Esophagus muscularis mucosa (tissue), 4 donors: ENCODE measurements around the gene FES. TPM values are rescaled to one million over a fixed set of nuclear protein-coding genes. Genes with fewer than 3 reads are reported as not detected.
A peak's percentile ranks its signal among the peaks of the same experiment; 100 is the strongest.

Experiments used
- DNase-seq: peaks from one replicate; pipeline ENCODE4 v3.0.0-alpha.2; 2017; ENCODE audit errors: extremely low spot score
- H3K27ac ChIP-seq, 4 donors: fragments of 200-600 bp; sonication (generic); replicated peaks in 1 of 4; 1 replicate in 3 of 4; 2 replicates in 1 of 4; pipeline ENCODE4 v1.5.1; 2016 to 2019; ENCODE audit warnings: mild to moderate bottlenecking in 1 of 4
- H3K27me3 ChIP-seq, 4 donors: fragments of 200-600 bp; sonication (generic); one replicate each; pipeline versions ENCODE4 v1.5.1 to v1.6.0; 2016 to 2019
- H3K36me3 ChIP-seq, 4 donors: fragments of 200-600 bp; sonication (generic); one replicate each; pipeline ENCODE4 v1.5.1; 2016 to 2019
- H3K4me1 ChIP-seq, 4 donors: fragments of 200-600 bp; sonication (generic); one replicate each; pipeline ENCODE4 v1.5.1; 2016 to 2019
- H3K4me3 ChIP-seq, 4 donors: fragments of 200-600 bp; sonication (generic); 1 replicate in 2 of 4; 2 replicates in 2 of 4; pipeline ENCODE4 v1.5.1; 2016 to 2019; ENCODE audit warnings: mild to moderate bottlenecking in 4 of 4, moderate library complexity in 1 of 4
- H3K9me3 ChIP-seq, 4 donors: fragments of 200-600 bp; sonication (generic); 1 replicate in 3 of 4; 2 replicates in 1 of 4; pipeline ENCODE4 v1.5.1; 2016 to 2019
- CTCF ChIP-seq, 3 experiments: fragments of 200-600 bp in 2 of 3; fragments of 450-650 bp in 1 of 3; sonication (generic) in 2 of 3; IDR thresholded peaks; one replicate each; pipeline ENCODE4 v1.5.1; 2017 to 2019; ENCODE audit warnings: antibody characterized with exemption in 3 of 3, mild to moderate bottlenecking in 2 of 3, moderate library complexity in 1 of 3
- EP300 ChIP-seq: sonication (generic); formaldehyde crosslinking; IDR thresholded peaks from one replicate; pipeline ENCODE4 v1.6.1; 2017; ENCODE audit warnings: antibody characterized with exemption
- POLR2A ChIP-seq: fragments of 450-650 bp; IDR thresholded peaks from one replicate; pipeline ENCODE4 v1.6.1; 2017; ENCODE audit warnings: antibody characterized with exemption, moderate library complexity, mild to moderate bottlenecking, low read depth
- POLR2AphosphoS5 ChIP-seq, 2 donors: sonication (generic); formaldehyde crosslinking; IDR thresholded peaks; one replicate each; pipeline ENCODE4 v1.6.1; 2017; ENCODE audit warnings: antibody characterized with exemption in 2 of 2
- WGBS: methylation state at CpG from one replicate; pipeline ENCODE4 v1.1.5; 2018; 5-methylcytosine and 5-hydroxymethylcytosine counted together
- intact Hi-C: fragments of 100-400 bp; cut with DNase I; formaldehyde crosslinking; loops from one replicate; pipeline ENCODE4 v1.15.1; 2023
- total RNA-seq, 4 donors: library from RNA; depleted of rRNA; stranded (reverse); fragments of >200 nt; gene quantifications; one replicate each; pipeline versions ENCODE4 v1.1.0 to v1.2.1, GENCODE V29; 2016

FES gene
- total RNA-seq, 4 donors from 2014 or later: 26.1 to 41.9 (median 34.0) TPM

GRCh38 chr15:90901175-90902039 is 17.1 kb downstream of the FES start:
- Histone ChIP-seq H3K4me3 (peak overlapping the region; percentile 73 to 96 (median 86)), H3K36me3 (peaks cover 15 to 18% (median 17%) of the 10 kb centered on the region in 4 donors), H3K27ac (peak overlapping the region; percentile 90 to 97 (median 96)), H3K9me3 (no peaks in the 10 kb centered on the region), H3K27me3 (no peaks in the 10 kb centered on the region), H3K4me1 (peaks cover 14 to 35% (median 30%) of the 10 kb centered on the region in 4 donors)
- 60% methylated on average over 14 of the region's 14 CpGs for WGBS
- TF ChIP-seq CTCF (IDR thresholded peaks at IDR 0.05) (no peak), POLR2AphosphoS5 (IDR thresholded peaks at IDR 0.05) (no peak), POLR2A (no peak), EP300 (no peak)
- DNase-seq: no peak
- intact Hi-C loops: loop anchor here (1.0 kb wide), 2 partner anchors 27 to 31 kb away; partner anchors contain the start of gene HDDC3

DNA sequence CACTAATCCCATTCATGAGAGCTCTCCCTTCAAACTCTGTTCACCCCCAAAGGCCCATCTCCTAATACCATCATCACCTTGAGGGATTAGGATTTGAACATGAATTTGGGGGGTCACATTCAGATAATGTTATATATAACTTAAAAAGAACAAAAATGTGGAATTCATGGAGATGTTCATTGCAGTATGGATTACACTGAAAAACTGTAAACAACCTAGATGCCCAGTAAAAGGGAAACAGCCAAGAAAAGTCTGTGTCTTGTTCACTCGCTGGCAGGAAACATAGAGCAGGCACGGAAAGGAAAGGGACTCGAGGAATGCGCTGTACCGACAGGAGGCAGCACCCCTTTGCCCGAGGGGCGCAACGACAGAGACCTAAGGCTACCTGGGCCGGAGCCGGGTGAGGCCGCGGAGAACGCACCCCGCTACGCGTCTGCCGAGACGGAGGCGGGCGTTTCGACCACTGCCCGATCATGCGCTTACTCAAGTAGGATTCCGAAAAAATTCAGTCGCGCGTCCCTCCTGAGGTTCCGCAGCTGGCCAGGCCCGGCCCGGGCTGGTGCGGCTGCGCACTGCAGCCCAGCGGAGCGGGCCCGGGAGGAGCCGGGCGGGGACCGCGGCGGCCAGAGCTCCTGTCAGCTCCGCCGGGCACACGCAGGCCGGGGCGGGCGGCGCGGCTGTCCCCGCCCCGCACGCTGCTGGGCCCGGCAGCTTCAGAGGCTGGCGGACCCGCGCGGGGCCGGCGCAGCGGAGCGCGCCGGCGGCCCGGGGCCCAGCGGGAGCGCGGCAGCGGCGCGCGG is 17.9 kb downstream of the FES start:
- peaks cover 16 to 43% (median 32%) of the 10 kb centered on the region in 4 donors for H3K4me1 ChIP-seq
- peaks cover 23 to 26% (median 25%) of the 10 kb centered on the region in 4 donors for H3K36me3 ChIP-seq
- no peaks in the 10 kb centered on the region for H3K27me3 ChIP-seq
- H3K9me3 ChIP-seq: no peaks in the 10 kb centered on the region
- WGBS: 0% methylated on average over 14 of the region's 71 CpGs
- TF ChIP-seq POLR2AphosphoS5 (IDR thresholded peaks at IDR 0.05) (peak; percentile 66 to 81), EP300 (no peak), POLR2A (peak; percentile 30), CTCF (IDR thresholded peaks at IDR 0.05) (peak; percentile 75 to 80 (median 79))
- intact Hi-C loops: loop anchor here (1.0 kb wide), 1 partner anchor 30 kb away; the partner anchor contains the start of gene HDDC3
- H3K27ac ChIP-seq: peak overlapping the region; percentile 90 to 97 (median 96)
- DNase-seq: peak; percentile 93
- peak overlapping the region; percentile 73 to 96 (median 86) for H3K4me3 ChIP-seq

DNA sequence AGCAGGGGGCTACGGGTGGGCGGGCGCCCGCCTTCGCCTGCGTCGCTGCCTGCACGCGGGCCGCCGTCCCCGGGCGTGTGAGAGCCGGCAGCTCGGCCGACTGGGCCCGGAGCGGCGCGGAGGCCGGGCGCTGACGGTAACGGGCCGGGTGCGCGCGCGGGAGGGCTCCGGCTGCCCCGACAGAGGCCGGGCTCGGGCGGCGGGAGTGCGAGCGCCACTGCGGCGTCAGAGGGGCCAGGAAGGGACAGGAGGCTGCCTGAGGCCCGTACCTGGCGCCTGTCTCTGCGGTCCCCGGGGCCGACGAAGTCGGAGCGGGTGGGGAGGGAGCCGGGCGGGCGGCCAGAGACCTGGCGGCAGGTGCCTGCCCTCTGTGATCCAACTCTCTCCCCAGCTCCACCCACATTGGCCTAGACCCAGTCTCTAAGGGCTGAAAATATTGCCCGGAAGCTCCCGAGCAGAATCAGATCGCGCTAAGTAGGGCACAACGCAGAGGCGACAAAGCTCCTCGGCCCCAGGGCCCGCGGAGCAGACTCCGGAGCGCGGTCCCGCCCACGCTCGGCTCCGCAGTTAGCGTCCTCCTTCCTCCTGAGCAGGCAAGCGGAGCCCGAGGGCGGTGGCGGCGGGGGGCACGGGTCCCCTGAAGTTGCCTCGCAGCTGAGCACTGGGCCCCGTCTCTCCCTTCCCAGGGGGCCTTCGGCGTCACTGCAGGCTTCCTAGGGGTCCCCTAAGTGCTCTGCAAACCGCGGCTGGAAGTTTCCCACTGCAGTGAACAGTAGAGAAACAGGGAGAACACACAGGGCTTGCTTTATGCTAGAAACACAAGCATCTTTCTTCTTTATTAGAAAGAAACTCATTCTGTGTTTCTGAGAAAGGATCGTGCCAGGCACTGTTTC is 18.8 kb downstream of the FES start, which contains the start of gene MAN2A2:
MAN2A2 (plus strand) TSS at position 463 of the 893 bp plus-strand sequence. CDS start 906 bp downstream, outside the sequence.
- peak within 1 kb of the TSS; percentile 90 to 97 (median 96) for H3K27ac ChIP-seq
- peak within 1 kb of the TSS; percentile 73 to 96 (median 86) for H3K4me3 ChIP-seq
- peaks cover 25 to 49% (median 34%) of the 10 kb centered on the region in 4 donors for H3K4me1 ChIP-seq
- H3K9me3 ChIP-seq: no peaks in the 10 kb centered on the region
- H3K27me3 ChIP-seq: no peaks in the 10 kb centered on the region
- intact Hi-C loops: loop anchor here (1.0 kb wide), 1 partner anchor 29 kb away; the partner anchor contains the start of gene HDDC3
- no peak for DNase-seq
- 3% methylated on average over 8 of the region's 81 CpGs for WGBS
- H3K36me3 ChIP-seq: peaks cover 31 to 34% (median 34%) of the 10 kb centered on the region in 4 donors
- no peak for TF ChIP-seq POLR2A
- TF ChIP-seq CTCF (IDR thresholded peaks at IDR 0.05): no peak
- peak; percentile 50 to 51 for TF ChIP-seq POLR2AphosphoS5 (IDR thresholded peaks at IDR 0.05)
- TF ChIP-seq EP300: no peak
